HG02798 (cell line): ENCODE measurements around the gene EAF1.
A peak's percentile ranks its signal among the peaks of the same experiment; 100 is the strongest.
"Not testable (repeated sequence)": the region's sequence is repeated elsewhere in the genome, so short reads cannot be mapped to it uniquely, and the experiment has no call there.

Source experiments
- ATAC-seq: cut with Tn5 transposase; IDR thresholded peaks from one replicate; pipeline ENCODE4 v1.9.1; 2021; ENCODE audit warnings: mild to moderate bottlenecking; ENCODE audit not compliant: unreplicated experiment, poor library complexity

The EAF1 gene

DNA sequence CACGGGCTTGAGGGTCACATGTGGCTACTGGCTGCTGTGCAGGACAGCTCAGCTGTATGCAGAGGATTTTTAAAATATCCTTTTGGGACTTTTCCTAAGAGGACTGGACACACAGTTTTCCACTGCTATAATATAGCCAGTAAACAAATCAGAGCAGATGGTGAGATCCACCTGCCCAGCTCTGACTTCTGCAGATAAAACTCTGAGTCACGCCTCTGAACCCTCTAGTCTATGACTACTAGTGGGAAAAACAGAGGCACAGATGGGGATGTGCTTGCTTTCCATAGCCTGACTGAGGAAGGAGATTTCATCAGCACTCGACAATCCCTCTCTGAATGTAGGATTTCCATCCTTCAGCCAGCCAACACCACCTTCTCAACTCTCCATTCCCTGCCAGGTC, 49.0 kb downstream of the EAF1 start:
- ATAC-seq = no peak

GRCh38 chr3:15477951-15478639, 50.7 kb downstream of the EAF1 start:
- ATAC-seq = no peak

DNA sequence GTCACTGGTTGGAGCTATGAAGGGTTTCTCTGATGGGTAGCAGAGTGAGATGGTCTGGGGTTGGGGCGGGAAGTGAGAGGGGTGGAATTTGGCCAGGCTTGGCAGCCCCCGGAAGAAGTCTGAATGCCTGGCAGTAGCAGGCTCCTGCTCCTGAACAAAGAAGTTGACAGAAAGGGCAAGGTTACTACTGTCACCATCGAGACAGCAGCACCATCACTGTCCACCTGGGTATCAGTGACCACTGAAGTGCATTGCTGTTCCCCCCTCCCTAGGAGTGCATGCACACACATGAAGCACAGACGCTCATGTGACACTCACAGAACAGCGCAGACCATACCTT, 51.2 kb downstream of the EAF1 start:
- no peak for ATAC-seq

GRCh38 chr3:15479400-15480224, 52.2 kb downstream of the EAF1 start:
- ATAC-seq = no peak

DNA sequence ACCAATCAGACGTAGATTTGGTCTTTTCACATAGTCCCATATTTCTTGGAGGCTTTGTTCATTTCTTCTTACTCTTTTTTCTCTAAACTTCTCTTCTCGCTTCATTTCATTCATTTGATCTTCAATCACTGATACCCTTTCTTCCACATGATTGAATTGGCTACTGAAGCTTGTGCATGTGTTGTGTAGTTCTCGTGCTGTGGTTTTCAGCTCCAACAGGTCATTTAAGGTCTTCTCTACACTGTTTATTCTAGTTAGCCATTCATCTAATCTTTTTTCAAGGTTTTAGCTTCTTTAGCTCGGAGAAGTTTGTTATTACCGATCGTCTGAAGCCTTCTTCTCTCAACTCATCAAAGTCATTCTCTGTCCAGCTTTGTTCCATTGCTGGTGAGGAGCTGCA, 57.2 kb downstream of the EAF1 start:
- not testable (repeated sequence) for ATAC-seq

- no peak for ATAC-seq
Observed at GRCh38 chr3:15486020-15486419, 58.6 kb downstream of the EAF1 start.

DNA sequence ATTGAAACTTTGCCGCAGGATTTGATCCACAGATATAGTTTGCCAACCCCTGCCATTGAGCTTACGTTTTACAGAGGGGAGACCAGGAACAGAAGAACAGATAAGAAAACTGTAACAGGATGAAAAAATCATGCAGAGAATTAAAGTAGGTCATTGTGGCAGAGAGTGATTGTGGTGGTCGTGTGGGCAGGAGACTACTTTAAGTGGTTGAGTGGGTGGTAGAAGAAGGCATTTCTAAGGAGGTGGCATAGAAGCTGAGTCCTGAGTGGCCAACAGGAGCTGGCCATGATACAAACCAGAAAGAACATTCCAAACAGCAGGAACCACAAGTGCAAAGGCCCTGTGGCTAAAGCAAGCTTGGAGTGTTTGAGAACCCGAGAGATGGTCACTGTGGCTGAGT, 59.6 kb downstream of the EAF1 start:
- no peak for ATAC-seq

DNA sequence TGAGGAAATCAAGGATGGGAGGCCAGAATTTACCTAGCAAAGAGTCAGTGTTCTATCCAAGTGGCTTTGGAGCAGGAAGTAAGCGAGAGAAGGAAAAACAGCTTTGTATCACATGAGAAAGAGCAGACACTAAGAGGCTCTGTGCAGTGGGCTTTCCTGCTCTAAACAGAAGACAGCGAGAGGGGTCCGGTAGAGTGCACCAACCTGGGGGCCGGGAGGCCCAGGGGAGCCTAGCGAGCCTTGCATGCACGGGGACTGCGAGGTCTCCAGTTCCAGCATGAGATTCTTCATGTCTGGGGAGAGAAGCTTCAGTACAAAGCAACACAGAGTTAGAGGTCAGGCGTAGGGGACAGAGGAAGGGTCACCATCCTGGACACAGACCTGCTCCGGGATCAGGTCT, 60.6 kb downstream of the EAF1 start:
- no peak for ATAC-seq

DNA sequence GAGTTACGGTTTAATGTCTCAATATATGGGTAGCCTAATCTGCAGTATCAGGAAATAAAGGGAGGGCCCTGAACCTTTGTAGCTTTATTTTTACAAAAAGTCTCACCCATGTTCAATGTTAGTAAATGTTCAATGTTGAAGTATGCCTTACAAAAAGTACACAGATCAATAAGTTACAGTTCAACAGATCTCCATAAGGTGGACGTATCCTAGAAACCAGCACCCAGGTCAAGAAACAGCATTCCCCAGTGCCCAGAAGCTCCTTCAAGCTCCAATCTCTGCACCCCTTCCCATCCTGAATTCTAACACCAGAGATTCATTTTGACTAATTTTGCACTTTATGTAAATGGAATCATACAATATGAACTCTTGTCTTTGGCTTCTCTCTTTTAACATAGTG, 62.8 kb downstream of the EAF1 start:
- ATAC-seq = no peak

GRCh38 chr3:15491143-15491542, 63.7 kb downstream of the EAF1 start:
- ATAC-seq = peak; percentile 68
